T-cell (primary cell): ENCODE results near the gene FAAP100. TPM values are rescaled to one million over a fixed set of nuclear protein-coding genes. Genes with fewer than 3 reads are reported as not detected.

Experiments used
- ATAC-seq, 4 experiments: fragments of 200-7000 bp in 3 of 4; fragments of 150-1000 bp in 1 of 4; cut with Tn5 transposase; replicated peaks in 1 of 4; 1 replicate in 3 of 4; 2 replicates in 1 of 4; pipeline ENCODE4 v1.10.0; 2021; ENCODE audit warnings: moderate library complexity in 3 of 4, mild to moderate bottlenecking in 2 of 4, moderate number of reproducible peaks in 1 of 4
- CTCF ChIA-PET, 2 donors: fragments of 300-600 bp; sonication (Branson Sonifier 250); formaldehyde crosslinking; loops; one replicate each; lab custom pipeline; 2022; ENCODE audit warnings: antibody characterized with exemption in 2 of 2; lab: Charles Lee
- POLR2A ChIA-PET, 2 donors: fragments of 300-600 bp; sonication (Branson Sonifier 250); formaldehyde crosslinking; loops; one replicate each; lab custom pipeline; 2022; ENCODE audit warnings: antibody characterized with exemption in 2 of 2; lab: Charles Lee
- DNase-seq, 35 experiments: peaks; one replicate each; pipeline versions ENCODE4 v3.0.0 to v3.0.0-alpha.2; 2013 to 2023
- H3K27ac ChIP-seq: one replicate; pipeline ENCODE4 v1.5.1; 2013; ENCODE audit warnings: low read length
- H3K27me3 ChIP-seq, 2 experiments: replicated peaks in 1 of 2; 1 replicate in 1 of 2; 2 replicates in 1 of 2; pipeline versions ENCODE4 v1.6.1 to v1.7.0; 2013; ENCODE audit warnings: low read length in 1 of 2, mixed read lengths in 1 of 2; ENCODE audit not compliant: control insufficient read depth in 2 of 2, insufficient read depth in 2 of 2; ENCODE audit errors: extremely low read depth in 1 of 2
- H3K36me3 ChIP-seq, 2 donors: 1 replicate in 1 of 2; 2 replicates in 1 of 2; pipeline versions ENCODE4 v1.6.1 to v1.7.0; 2013; ENCODE audit warnings: low read length in 1 of 2; ENCODE audit not compliant: control insufficient read depth in 2 of 2, insufficient read depth in 1 of 2; ENCODE audit errors: extremely low read depth in 1 of 2
- H3K4me1 ChIP-seq, 2 experiments: 1 replicate in 1 of 2; 2 replicates in 1 of 2; pipeline versions ENCODE4 v1.6.1 to v1.7.0; 2013; ENCODE audit warnings: low read length in 2 of 2, mixed read lengths in 1 of 2; ENCODE audit not compliant: insufficient read depth in 2 of 2, control insufficient read depth in 1 of 2; ENCODE audit errors: extremely low read depth in 1 of 2
- H3K4me3 ChIP-seq, 2 donors: 1 replicate in 1 of 2; 2 replicates in 1 of 2; pipeline versions ENCODE4 v1.5.1 to v1.7.0; 2013; ENCODE audit warnings: mild to moderate bottlenecking in 2 of 2, low read length in 1 of 2, moderate library complexity in 1 of 2; ENCODE audit not compliant: control insufficient read depth in 1 of 2; ENCODE audit errors: extremely low read depth in 1 of 2
- H3K9me3 ChIP-seq: 2 replicates; pipeline ENCODE4 v1.7.0; 2013
- H3K27ac Mint-ChIP-seq, 2 donors: one replicate each; pipeline ENCODE4 v1.8.0; 2020 to 2021; ENCODE audit warnings: mild to moderate bottlenecking in 2 of 2, mixed read lengths in 2 of 2
- H3K27me3 Mint-ChIP-seq, 2 donors: one replicate each; pipeline ENCODE4 v1.8.0; 2021 to 2022; ENCODE audit warnings: mixed read lengths in 2 of 2
- H3K36me3 Mint-ChIP-seq: one replicate; pipeline ENCODE4 v1.8.0; 2021; ENCODE audit warnings: mixed read lengths
- H3K4me1 Mint-ChIP-seq, 3 donors: one replicate each; pipeline ENCODE4 v1.8.0; 2020 to 2022; ENCODE audit warnings: mixed read lengths in 3 of 3, mild to moderate bottlenecking in 1 of 3
- H3K4me3 Mint-ChIP-seq, 3 donors: one replicate each; pipeline ENCODE4 v1.8.0; 2020 to 2022; ENCODE audit warnings: mild to moderate bottlenecking in 3 of 3, mixed read lengths in 3 of 3, moderate library complexity in 3 of 3
- H3K9me3 Mint-ChIP-seq, 3 donors: one replicate each; pipeline ENCODE4 v1.8.0; 2020 to 2022; ENCODE audit warnings: mixed read lengths in 3 of 3
- WGBS: methylation state at CpG from one replicate; pipeline ENCODE4 v1.1.5; 2013; ENCODE audit warnings: missing lambda C conversion rate; ENCODE audit not compliant: insufficient coverage; 5-methylcytosine and 5-hydroxymethylcytosine counted together
- total RNA-seq, 35 experiments: library from RNA in 6 of 35; stranded (reverse) in 6 of 35; fragments of 120-200 nt in 1 of 35; gene quantifications; one replicate each; pipeline versions ENCODE4 v1.2.1 to v1.2.4 and lab custom pipeline; 2013 to 2026

The FAAP100 gene
- total RNA-seq, 5 donors from 2014 or later (not counting 1 experiment from before 2014, with no cell fraction given), result 31.7 to 62.1 (median 59.0) TPM

DNA sequence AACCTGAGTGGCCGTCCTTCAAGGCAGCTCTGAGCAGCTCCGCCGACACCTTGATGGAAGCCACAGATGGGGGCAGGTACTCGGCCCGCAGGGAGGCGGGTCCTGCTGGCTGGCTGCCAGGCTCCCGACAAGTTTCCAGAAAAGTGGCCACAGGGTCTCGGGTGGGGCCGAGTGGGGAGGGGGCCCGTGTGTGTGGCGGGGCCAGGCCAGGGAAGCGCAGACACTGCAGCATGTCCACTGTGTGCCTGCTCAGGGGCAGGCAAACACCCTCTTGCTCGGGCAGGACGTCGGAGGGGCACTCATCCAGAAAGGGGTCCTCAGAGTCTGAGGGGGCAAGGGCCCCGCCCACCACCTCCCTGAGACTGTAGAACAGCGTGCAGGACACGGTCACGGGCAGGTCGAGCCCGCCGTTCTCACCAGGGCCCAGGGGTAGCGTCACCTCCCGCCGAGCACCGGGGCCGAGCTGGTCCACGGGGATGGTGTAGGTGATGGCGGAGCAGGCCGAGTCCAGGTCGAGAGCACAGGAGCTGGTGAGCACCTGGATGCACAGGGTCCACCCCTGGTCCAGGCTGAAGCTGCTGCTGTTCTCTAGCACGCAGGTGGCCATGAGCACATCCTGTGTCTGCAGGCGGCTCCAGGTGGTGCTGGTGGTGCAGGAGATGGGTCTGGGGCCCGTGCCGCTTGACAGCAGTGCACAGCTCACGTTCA lies 5.1 kb downstream of the FAAP100 start:
- H3K36me3 ChIP-seq, result peaks cover 42 to 58% of the 10 kb centered on the region in 2 donors

GRCh38 chr17:81545160-81545949 lies 6.8 kb downstream of the FAAP100 start:
- no peak overlapping the region for H3K4me3 ChIP-seq
- no peak overlapping the region for H3K4me3 Mint-ChIP-seq
- ChIA-PET CTCF (interaction anchor here in 1 of 2 donors (0.6 kb wide), 1 partner anchor 45 kb away, joined by 5 read pairs; no protein-coding TSS in a partner anchor), POLR2A (no interaction called here)
- no peak for DNase-seq
- H3K9me3 Mint-ChIP-seq, result no peaks in the 10 kb centered on the region
- H3K4me1 ChIP-seq, result peaks cover 0 to 5% of the 10 kb centered on the region in 2 experiments
- no peaks in the 10 kb centered on the region for H3K27me3 Mint-ChIP-seq
- no peaks in the 10 kb centered on the region for H3K9me3 ChIP-seq
- peaks cover 7 to 13% (median 11%) of the 10 kb centered on the region in 3 donors for H3K4me1 Mint-ChIP-seq
- H3K36me3 Mint-ChIP-seq, result peaks cover 22% of the 10 kb centered on the region
- no peak for ATAC-seq
- H3K27me3 ChIP-seq, result peaks cover 0 to 2% of the 10 kb centered on the region in 2 experiments
- H3K27ac ChIP-seq, result no peak overlapping the region
- H3K27ac Mint-ChIP-seq, result no peak overlapping the region
- 92% methylated on average over 23 of the region's 24 CpGs for WGBS
- H3K36me3 ChIP-seq, result peaks cover 43 to 61% of the 10 kb centered on the region in 2 donors

More for the DNA sequence above, 5.1 kb downstream of the FAAP100 start:
- no peak overlapping the region for H3K27ac ChIP-seq
- 95% methylated on average over 35 of the region's 36 CpGs for WGBS
- ChIA-PET CTCF (no interaction called here), POLR2A (no interaction called here)
- no peak overlapping the region for H3K27ac Mint-ChIP-seq
- no peak for DNase-seq
- H3K9me3 ChIP-seq, result no peaks in the 10 kb centered on the region
- H3K9me3 Mint-ChIP-seq, result no peaks in the 10 kb centered on the region
- no peaks in the 10 kb centered on the region for H3K27me3 Mint-ChIP-seq
- H3K4me1 Mint-ChIP-seq, result peaks cover 13 to 22% (median 18%) of the 10 kb centered on the region in 3 donors
- no peak overlapping the region for H3K4me3 ChIP-seq
- H3K36me3 Mint-ChIP-seq, result peaks cover 18% of the 10 kb centered on the region
- H3K27me3 ChIP-seq, result no peaks in the 10 kb centered on the region
- H3K4me1 ChIP-seq, result peaks cover 0 to 19% of the 10 kb centered on the region in 2 experiments
- ATAC-seq, result no peak
- no peak overlapping the region for H3K4me3 Mint-ChIP-seq

GRCh38 chr17:81544281-81544974 lies 7.7 kb downstream of the FAAP100 start:
- Mint-ChIP-seq H3K27ac (no peak overlapping the region), H3K9me3 (no peaks in the 10 kb centered on the region), H3K4me1 (peaks cover 0 to 4% (median 4%) of the 10 kb centered on the region in 3 donors), H3K36me3 (peaks cover 17% of the 10 kb centered on the region), H3K27me3 (no peaks in the 10 kb centered on the region), H3K4me3 (no peak overlapping the region)
- CTCF ChIA-PET, result no interaction called here
- 99% methylated on average over 10 of the region's 16 CpGs for WGBS
- no peaks in the 10 kb centered on the region for H3K9me3 ChIP-seq
- no peaks in the 10 kb centered on the region for H3K4me1 ChIP-seq
- peaks cover 43 to 63% of the 10 kb centered on the region in 2 donors for H3K36me3 ChIP-seq
- H3K27me3 ChIP-seq, result peaks cover 0 to 2% of the 10 kb centered on the region in 2 experiments
- no peak overlapping the region for H3K4me3 ChIP-seq
- ATAC-seq (no peak), DNase-seq (no peak)
- POLR2A ChIA-PET, result no interaction called here
- H3K27ac ChIP-seq, result no peak overlapping the region

DNA sequence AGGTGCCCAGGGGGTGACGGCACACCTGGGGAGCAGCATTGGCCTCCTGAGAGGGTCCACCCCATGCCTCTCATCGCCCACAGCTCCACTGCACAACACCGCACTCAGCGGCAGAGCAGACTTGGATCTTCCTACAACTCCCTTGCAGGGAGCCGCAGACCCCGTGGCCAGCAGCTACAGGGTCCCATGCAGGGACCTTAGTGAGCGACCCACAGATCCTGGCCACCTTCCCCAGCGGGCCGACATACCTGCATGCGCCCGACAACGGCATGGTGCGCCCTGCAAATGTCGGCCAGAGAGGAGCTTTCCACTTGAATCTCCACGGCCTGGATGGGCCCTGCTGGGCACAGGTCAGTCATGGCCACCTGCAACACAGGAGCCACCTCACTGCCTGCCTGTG lies 8.4 kb downstream of the FAAP100 start:
- Histone ChIP-seq H3K4me1 (no peaks in the 10 kb centered on the region), H3K9me3 (no peaks in the 10 kb centered on the region), H3K4me3 (no peak overlapping the region), H3K27me3 (peaks cover 0 to 6% of the 10 kb centered on the region in 2 experiments), H3K36me3 (peaks cover 43 to 65% of the 10 kb centered on the region in 2 donors), H3K27ac (no peak overlapping the region)
- Mint-ChIP-seq H3K4me1 (no peaks in the 10 kb centered on the region), H3K27ac (no peak overlapping the region), H3K27me3 (no peaks in the 10 kb centered on the region), H3K9me3 (no peaks in the 10 kb centered on the region), H3K36me3 (peaks cover 14% of the 10 kb centered on the region), H3K4me3 (no peak overlapping the region)
- ATAC-seq (no peak), DNase-seq (no peak)
- WGBS, result 95% methylated on average over 15 of the region's 15 CpGs
- POLR2A ChIA-PET, result no interaction called here
- CTCF ChIA-PET, result no interaction called here

DNA sequence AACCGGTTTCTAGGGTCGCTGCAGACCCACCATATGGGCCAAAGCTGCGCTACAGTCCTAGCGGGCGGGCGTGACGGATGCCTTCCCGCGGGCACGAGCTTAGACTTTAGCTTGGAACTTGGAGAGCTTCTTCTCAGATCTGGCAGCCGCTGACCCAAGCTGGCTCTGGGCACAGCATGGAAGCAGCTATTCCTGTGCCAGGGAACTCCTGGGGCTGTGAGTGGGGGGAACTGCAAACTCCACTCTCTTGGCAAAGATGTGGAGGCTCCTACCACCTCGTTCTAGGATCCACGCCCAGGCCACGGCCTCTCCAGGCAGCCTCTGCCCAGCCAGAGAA lies 8.8 kb downstream of the FAAP100 start:
- POLR2A ChIA-PET, result no interaction called here
- ATAC-seq (no peak), DNase-seq (no peak)
- WGBS, result over 99% methylated on average over 14 of the region's 14 CpGs
- CTCF ChIA-PET, result no interaction called here
- H3K27ac ChIP-seq, result no peak overlapping the region
- H3K9me3 Mint-ChIP-seq, result no peaks in the 10 kb centered on the region
- peaks cover 0 to 2% (median 0%) of the 10 kb centered on the region in 3 donors for H3K4me1 Mint-ChIP-seq
- H3K27me3 Mint-ChIP-seq, result peaks cover 0 to 2% of the 10 kb centered on the region in 2 donors
- no peak overlapping the region for H3K27ac Mint-ChIP-seq
- H3K4me1 ChIP-seq, result no peaks in the 10 kb centered on the region
- no peak overlapping the region for H3K4me3 Mint-ChIP-seq
- H3K36me3 Mint-ChIP-seq, result peaks cover 17% of the 10 kb centered on the region
- H3K36me3 ChIP-seq, result peaks cover 42 to 64% of the 10 kb centered on the region in 2 donors
- peaks cover 0 to 10% of the 10 kb centered on the region in 2 experiments for H3K27me3 ChIP-seq
- H3K9me3 ChIP-seq, result no peaks in the 10 kb centered on the region
- no peak overlapping the region for H3K4me3 ChIP-seq
